Panc1 (cell line): ENCODE results near the gene SLX4IP.

ENCODE experiments used
- POLR2AphosphoS5 ChIP-seq: IDR thresholded peaks from 2 replicates; pipeline ENCODE4 v1.6.1; 2012; ENCODE audit warnings: mild to moderate bottlenecking, low read depth, low read length, moderate library complexity
- TF ChIP-seq, protein P1 (sequence below): fragments of 450-650 bp; IDR thresholded peaks from 2 replicates; pipeline ENCODE4 v1.5.1; 2017; ENCODE audit warnings: mild to moderate bottlenecking

DNA sequence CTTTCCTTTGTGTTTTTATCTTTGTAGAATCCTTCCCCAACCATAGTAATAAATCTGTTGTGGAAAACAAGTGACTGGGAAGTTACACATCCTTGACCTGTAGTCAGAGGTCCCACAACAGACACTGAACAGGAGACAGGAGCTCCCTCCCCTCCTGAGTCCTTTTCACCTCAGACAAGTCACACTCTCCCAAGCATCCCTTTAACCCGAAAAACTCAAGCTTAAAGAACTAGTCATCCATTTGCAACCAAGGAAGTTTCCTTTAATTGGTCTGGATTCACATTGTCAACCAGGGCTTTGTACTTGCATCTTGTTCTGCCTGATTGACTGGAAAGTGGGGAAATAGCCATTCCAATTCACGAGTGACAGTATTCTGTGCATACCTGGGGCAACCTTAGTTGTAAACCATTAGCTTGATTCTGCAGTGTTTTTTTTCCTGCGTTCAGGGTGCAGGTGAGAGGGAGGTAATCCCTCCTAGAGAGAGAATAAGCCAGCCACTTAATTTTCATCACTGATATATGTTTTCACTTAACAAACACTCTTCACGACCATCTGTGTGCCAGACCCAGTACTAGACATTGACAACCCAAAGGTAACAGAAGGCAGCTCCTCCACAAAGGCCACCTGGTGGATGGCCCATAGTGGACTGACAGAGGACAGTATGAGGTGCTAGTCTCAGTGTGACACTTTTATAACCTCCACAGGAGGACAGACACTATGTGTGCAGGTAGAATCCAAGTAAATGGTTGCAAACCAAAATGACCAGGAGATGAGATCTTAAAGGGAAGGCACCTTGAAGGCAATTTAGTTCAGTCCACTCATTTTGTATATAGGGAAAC, 112.4 kb downstream of the SLX4IP start:
- no peak for TF ChIP-seq POLR2AphosphoS5
- TF ChIP-seq, protein P1, sequence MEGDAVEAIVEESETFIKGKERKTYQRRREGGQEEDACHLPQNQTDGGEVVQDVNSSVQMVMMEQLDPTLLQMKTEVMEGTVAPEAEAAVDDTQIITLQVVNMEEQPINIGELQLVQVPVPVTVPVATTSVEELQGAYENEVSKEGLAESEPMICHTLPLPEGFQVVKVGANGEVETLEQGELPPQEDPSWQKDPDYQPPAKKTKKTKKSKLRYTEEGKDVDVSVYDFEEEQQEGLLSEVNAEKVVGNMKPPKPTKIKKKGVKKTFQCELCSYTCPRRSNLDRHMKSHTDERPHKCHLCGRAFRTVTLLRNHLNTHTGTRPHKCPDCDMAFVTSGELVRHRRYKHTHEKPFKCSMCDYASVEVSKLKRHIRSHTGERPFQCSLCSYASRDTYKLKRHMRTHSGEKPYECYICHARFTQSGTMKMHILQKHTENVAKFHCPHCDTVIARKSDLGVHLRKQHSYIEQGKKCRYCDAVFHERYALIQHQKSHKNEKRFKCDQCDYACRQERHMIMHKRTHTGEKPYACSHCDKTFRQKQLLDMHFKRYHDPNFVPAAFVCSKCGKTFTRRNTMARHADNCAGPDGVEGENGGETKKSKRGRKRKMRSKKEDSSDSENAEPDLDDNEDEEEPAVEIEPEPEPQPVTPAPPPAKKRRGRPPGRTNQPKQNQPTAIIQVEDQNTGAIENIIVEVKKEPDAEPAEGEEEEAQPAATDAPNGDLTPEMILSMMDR = no peak
